HG03565 (cell line): Measurements from ENCODE around the gene SAFB2.

Experiments used
- ATAC-seq: cut with Tn5 transposase; IDR thresholded peaks from one replicate; pipeline ENCODE4 v1.9.1; 2021; ENCODE audit warnings: mild to moderate bottlenecking, moderate library complexity; ENCODE audit not compliant: unreplicated experiment

Gene SAFB2

DNA sequence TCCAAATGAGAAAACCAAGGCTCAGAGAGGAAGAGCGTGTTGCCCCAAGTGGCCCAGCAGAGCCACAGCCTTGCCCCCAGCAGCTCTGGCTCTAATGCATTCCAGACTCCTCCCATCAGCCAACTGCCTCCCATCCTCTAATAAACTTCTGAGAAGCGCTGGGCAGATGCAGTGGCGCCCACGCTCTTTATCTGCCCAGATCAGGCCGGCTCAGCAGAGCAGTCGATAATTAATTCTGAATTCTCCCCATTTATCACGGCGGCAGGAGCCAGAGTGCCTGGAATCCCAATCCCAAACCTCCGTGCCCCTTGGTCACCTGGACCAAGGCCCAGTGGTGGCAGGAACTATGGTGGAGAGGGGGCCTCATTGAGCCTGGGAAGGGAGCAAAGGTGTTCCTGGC is 68.7 kb downstream of the SAFB2 start:
- no peak for ATAC-seq

DNA sequence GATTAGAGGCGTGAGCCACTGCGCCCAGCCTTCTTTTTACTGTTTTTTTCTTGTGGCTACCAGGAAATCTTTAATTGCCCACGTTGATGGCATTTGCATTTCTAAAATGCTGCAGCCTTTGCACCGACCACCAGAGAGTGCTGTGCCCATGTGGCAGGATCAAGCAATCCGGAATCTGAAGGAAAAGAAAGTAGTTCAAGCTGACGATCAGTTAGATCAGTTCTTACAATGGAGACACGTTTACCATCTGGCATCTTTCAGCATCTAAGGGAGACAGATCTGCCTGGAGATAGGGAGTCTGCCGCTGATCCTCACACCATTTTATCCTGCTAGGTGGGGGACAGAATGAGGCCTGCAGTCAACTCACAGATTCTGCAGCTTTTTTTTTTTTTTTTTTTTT is 74.7 kb downstream of the SAFB2 start:
- ATAC-seq, result no peak

DNA sequence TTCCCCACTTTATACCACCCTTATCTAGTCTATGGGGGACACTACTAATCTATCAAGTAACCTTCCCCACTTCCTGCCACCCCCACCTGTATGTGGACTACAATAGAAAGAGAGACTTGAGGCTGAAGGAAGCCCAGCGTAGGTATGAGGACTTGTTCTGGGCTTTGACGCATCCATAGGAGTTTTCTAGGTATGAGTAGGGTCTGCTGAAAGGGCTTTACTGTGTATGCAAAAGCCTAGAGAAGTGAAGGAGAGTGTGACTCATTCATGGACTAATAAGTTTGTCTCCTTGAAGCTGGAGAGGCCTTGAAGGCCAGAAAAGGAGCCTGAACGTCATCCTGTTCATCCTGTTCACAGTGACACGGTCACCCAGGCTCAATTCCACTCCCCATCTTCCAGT is 76.6 kb downstream of the SAFB2 start:
- ATAC-seq, result no peak

DNA sequence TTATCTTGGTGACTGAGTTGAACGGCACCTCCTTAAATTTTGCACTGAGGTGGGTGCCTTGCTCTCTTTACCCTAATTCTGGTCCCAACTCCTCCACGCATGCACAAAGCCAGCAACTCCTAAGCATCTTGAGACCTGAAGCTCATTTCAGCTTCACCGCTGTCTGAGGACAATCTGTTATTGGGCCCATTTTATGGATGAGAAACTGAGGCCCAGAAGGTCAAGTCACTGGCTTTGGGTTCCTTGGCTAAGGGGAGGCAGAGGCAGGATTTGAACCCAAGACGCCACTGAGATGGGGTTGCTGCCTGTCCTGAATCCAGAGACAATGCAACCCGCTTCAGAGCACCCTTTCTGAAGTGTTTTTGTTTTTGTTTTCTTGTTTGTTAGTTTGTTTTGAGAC is 77.5 kb downstream of the SAFB2 start:
- no peak for ATAC-seq

DNA sequence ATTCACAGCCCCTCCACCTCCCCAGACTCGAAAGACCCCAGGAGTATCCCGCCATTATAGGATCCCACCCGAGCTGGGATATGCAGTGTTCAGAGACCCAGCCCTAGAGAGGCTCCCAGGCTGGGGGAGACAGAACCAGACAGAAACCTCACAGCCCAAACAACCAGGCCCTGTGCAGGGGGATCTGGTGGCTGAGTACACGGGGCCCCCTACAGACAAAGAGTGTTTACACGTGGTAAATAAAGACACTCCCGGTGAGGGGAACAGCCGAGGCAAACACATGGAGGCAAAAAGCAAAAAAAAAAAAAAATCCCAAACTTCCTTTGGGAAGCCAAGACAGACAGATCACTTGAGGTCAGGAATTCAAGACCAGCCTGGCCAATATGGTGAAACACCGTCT is 79.9 kb downstream of the SAFB2 start:
- ATAC-seq, result no peak

DNA sequence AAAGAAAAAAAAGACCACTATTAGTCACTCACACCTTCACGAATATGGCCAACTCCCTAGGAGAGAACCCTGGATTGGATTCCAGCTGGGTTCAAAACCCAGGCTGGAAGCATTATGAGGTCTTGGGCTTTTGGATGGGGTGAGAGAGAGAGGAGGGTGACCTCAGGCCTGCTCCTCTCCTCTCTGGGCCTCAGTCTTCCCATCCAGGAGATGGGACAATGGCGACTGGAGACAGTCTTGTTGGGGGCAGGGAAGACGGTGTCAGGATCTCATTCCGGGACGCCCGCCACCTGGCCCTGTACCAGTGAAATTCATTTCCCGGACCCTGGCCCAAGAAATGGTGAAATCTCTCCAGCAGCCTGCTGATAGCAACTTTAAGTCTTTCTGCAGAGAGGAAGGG is 81.1 kb downstream of the SAFB2 start:
- ATAC-seq, result no peak

DNA sequence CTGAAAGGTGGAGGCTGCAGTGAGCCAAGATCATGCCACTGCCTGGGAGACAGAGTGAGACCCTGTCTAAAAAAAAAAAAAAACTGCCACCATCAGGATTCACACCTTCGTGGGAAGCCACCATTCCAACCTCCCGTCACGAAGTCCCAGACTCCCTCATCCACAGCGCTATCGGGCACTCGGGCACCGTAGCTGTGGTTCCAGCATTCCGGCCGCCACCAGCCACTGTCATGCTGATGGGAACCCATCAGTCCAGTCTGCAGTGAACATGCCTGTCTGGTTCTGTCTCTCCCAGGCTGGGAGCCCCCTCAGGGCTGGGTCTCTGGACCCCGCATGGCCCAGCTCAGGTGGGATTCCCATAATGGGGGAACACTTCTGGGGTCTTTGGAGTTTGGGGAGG is 82.4 kb downstream of the SAFB2 start:
- no peak for ATAC-seq

DNA sequence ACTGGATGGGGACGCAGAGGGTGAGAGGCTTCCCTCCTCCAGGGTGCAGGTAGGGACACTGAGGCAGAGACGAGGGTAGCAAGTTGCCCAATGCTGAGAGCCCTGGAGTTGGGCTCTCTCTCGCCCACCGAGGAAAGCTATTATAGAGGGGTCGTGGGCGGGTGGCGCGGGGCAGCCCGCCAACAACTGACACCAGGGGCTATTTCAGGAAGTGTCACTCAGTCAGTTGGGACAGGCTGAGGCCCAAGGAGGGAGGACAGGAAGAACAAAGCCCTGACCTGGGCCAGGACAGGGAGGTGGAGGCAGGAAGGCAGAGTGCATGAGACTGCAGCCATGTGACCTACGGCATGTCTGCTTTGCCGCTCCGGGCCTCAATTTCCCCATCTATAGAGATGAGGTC is 84.7 kb downstream of the SAFB2 start:
- ATAC-seq, result no peak
